Fibroblast of peridontal ligament (primary cell): ENCODE measurements around the gene RAPGEF3.

ENCODE experiments used
- DNase-seq: peaks from one replicate; pipeline ENCODE4 v3.0.0-alpha.2; 2010; ENCODE audit errors: extremely low read depth

RAPGEF3 gene

DNA sequence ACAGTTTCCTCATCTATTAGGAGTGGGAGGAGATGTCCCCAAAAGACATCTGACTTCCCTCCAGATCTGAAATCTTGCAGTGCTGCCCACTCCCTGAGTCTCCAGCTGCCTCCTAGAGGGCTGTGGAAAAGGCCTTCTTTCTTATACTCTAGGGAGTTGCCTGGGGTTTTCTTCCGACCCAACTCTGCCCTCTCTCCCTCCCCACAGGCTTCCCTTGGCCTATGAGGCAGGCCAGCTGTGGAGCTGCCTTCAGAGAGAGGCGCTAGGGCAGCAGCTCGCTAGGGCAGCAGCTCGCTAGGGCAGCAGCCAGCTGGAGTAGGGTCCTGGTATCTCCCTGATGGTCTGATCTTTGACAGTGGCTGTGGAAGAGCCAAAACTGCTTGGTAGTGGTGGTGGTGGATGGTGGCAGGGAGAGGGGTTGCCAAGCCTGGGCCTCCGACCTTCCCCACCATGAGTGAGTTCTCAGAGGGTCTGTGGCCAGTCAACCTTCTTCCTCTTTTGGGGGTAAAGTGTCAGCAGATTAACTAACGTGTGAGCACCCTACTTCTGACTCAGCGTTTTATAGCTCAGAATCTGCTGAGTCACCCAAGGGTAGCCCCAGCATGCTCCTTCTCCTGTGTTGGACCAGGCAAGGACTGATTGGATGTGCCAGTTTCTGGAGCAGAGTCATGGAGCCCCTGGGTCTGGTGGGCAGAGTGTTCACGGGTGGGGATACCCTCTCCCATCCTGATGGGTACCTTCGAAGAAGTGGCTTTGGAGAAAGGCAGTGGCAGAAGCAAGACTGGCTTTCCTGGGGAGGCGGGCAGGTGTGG is 16.6 kb upstream of the RAPGEF3 start:
- DNase-seq: peak; percentile 43

GRCh38 chr12:47774663-47775062 is 16.0 kb upstream of the RAPGEF3 start:
- DNase-seq: no peak

- no peak for DNase-seq
Measured at GRCh38 chr12:47773858-47774580, 15.3 kb upstream of the RAPGEF3 start.

DNA sequence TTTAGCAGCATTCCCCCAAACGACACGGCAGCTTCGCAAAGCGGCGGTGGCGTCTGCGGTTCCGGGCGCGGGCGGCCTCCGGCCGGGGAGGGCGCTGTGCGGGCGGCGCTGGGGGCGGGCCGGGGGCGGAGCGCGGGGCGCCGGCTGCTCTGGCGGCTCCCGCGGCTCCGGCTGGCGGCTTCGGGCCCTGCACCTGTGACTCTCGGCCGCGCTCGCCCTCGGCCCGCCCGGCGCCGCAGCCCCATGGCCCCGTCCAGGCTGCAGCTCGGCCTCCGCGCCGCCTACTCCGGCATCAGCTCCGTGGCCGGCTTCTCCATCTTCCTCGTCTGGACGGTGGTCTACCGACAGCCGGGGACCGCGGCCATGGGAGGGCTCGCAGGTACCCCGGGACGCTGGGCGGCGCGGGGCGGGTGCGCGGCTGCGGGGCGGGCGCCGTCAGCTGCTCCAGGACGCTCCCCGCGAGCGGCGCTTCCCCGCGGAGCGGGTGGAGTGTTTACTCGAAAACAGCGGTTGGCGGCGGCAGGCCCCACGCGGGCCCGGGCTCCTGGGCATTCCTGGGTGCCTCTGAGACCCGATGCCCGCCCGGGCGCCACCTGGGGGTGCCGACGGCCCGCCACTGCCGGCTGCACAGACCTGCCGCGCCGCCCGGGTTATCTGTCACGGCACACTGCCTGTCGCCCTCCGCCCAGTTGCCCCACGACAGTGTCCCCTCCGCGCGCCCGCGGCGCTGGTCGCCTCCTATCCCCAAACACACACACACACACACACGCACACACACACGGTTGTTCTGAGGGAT is 14.6 kb upstream of the RAPGEF3 start, which contains the start of gene SLC48A1:
Gene SLC48A1 (plus strand): TSS at position 177 of the 796 bp plus-strand sequence. CDS start 67 bp downstream, at position 244.
- peak; percentile 23 for DNase-seq

DNA sequence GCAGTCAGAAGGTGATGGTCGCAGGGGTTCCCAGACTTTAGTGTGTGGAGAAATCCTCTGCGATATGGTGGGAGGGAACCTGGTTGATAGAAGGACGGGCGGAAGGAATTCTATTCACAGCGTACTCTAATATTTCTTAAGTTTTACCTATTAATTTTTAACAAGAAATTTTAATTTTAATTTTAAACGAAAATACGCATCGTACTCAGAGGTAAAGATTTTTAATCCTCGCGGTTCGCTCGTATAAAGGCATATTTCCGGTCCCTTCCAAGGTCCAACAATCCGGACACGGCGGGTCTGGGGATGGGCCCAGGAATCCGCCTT is 14.0 kb upstream of the RAPGEF3 start:
- DNase-seq: no peak

DNA sequence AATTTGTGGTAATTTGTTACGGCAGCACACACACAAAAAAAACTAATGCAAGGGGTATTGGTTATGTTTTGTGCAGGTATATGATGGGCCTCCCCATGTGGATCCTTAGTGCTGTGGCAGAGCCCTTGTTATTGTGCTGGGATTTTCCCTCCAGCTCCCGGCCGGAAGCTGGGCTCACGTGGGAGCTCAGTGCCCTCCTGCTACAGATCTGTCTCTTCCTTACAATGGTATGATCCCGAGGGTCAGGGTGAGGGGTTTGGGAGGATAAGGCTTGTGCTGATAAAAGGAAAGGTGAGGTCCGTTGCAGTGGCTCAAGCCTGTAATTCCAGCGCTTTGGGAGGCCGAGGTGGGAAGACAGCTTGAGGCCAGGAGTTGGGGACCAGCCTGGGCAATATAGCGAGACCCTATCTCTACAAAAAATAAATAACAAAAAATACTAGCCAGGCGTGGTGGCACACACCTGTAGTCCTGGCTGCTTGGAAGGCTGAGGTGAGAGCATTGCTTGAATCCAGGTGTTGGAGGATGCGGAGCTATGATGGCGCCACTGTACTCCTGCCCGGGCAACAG is 13.5 kb upstream of the RAPGEF3 start:
- DNase-seq: no peak

DNA sequence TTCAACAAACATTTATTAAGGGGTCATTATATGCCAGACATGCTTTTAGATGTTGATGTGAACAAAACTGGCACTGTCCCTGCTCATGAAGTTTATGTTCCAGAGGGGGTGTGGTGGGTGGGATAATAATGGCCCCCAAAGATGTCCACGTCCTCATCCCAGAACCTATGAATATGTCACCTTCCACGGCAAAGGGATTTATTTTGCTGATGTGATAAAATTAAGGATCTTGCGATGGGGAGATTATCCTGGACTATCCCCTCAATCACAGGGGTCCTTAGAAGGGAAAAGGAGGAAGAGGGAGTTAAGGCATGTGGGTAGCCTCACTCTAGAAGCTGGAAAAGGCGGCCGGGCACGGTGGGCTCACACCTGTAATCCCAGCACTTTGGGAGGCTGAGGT is 12.6 kb upstream of the RAPGEF3 start:
- DNase-seq: no peak

DNA sequence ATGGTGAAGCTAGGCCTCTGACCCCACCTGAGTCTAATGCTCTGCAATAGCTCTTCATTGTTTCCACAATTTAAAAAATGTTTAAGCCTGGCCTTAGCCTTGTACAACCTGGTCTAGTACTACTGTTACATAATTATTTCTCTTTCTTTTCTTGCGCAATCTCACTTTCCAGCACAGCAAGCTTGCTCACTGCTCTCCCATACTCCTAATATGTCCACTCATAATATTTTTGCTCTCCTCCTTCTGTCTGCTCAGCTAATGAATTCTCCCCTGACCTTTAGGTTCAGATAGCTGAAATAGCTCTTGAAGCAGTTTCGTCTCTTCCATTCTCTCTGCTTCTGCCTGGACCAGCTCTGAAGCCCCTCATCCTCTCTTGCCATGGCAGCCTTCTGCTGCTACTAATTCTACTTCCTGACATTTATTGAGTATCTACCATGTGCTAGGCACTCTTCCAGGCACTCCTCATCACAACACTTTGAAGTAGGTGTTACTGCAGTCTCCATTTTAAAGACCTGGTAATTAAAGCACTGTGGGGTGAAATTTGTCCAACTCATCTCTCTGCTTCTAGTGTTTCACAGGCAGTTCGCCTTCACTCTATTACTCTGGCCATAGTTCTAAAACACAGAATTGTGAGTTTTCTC is 11.5 kb upstream of the RAPGEF3 start:
- peak; percentile 60 for DNase-seq

DNA sequence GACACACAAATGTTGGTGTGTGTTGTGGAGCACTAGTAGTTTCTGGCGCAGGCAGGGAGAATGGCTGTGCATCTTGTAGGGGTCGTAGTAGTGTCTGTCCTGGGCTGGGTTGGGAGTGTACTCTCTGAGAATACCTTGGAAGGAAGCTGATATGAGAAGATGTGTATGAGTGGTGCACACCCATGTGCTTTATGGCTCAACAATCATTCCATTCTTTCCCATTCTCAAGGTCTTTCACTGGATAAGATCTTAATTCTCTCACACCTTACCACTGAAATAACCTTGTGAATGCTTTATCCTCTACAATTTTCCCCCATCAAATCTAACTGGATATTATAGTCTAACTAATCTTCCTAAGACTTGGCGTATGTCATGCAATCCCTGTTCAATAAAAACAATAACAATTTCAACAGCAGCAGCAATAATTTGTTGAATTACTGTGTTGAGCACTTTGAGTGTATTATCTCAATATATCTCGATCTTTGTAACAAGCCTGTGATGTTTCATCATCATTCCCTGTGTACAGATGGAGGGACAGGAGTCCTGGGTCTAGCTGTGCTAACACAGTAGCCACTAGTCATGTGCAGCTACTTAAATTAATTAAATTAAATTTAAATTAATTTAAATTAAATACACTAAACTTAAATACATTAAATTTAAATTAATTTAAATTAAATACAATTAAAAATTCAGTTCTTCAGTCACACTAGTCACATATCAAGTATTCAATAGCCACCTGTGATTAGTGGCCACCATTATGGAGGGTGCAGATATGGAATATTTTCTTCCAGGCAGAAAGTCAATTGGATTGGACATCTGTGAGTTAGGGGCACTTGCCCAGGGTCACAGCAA is 10.8 kb upstream of the RAPGEF3 start:
- no peak for DNase-seq

DNA sequence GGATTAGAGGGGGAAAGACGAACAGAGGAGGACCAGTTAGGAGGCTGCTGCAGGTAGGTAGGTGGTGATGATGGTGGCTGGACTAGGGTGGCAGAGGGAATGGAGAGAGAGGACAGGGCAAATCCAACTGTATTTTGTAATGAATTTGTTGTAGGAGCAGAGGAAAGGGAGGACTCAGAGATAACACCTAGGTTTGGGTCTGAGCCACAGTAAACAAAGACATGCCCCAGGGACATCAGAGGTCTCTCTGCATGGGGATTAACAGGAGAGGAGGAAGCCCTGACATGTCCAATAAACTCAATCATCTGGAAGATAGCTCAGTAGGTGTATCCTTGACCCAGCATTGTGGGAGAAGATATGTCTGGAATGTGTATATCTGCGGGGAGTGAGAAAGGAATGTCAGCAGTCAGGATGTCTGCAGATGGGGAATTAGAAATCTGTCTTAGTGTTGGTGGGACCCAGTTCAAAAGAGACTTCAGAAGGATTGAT is 9.7 kb upstream of the RAPGEF3 start:
- DNase-seq: no peak

DNA sequence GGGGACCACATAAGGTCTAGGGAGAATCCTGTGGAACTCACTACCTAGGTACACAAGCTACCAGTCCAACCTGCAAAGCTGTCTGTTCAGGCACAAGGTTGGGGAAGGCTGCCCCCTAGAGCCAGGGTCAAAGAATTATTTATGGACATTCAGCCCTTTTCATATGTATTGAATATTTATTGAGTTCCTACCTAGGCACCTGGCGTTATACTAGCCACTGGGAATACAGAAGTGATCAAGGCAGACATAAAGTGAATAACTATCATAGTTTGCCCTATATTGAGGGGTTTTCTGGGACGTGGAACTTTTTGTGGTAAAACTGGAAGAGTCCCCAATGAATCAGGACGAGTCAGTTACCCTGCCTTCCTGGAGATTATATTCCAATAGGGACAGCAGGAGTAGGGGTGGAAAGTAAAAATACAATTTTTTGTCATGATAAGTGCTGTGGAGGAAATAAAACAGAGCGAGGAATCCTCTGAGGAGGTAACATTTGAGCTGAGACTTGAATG is 8.6 kb upstream of the RAPGEF3 start:
- DNase-seq: peak; percentile 45

GRCh38 chr12:47766502-47767215 is 8.0 kb upstream of the RAPGEF3 start:
- DNase-seq: no peak

GRCh38 chr12:47763481-47764346 is 5.0 kb upstream of the RAPGEF3 start:
- no peak for DNase-seq

DNA sequence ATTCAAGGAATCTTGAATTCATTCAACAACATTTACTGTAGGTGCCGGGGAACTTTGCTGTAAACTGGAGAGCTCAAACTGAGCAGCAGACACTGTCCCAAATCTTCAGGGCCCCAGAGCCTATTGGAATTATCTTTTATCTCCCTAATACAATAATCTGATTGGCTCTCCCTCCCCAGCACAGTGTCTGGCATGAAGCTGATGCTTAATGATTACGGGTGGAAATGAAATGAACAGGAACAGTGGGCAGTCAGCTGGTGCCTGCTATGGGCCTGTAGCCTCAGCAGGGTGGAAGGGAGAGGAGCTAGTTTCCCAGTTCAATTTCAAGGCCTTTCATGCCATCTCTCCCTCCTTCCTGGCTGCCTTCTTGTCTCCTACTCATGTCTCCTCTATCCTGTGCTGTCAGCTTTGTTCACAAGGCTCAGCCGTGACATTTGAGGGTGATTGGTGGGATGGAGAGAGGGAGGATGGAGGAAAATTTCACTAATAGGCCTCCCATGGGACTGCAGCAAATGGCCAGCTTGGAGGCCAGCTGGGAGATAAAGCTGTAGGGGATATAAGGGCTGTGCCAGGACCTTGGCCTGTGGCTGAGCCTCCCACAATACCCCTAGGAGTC is 4.3 kb upstream of the RAPGEF3 start:
- no peak for DNase-seq

GRCh38 chr12:47758584-47758833 is 171 bp downstream of the RAPGEF3 start:
- DNase-seq: no peak

- no peak for DNase-seq
Measured at GRCh38 chr12:47757840-47758583, 668 bp downstream of the RAPGEF3 start.

DNA sequence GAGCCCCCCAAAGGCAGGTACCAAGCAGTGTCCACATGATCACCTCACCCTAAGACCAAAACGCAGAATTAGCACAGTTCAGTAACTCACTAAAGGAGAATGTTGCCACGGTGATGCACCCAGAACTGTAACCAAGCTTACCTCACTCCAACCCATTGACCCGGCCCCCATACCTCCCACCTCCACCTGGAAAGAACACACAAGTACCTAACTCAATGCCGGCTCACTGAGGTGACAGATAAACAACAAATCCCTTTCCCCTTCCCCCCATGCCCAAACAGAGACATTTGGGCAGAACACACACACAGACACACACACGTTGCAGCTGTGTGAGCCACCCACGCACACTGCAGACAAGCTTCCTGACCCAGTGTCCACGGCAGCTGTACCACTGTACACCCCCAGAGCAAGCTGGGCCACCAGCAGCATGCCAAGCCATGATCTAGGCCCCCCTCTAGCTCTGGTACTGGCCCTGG is 1.3 kb downstream of the RAPGEF3 start:
- DNase-seq: no peak
